RCC 7860 (cell line): Measurements from ENCODE around the gene FBXL17.

ENCODE experiments used
- DNase-seq: peaks from one replicate; pipeline ENCODE4 v3.0.0-alpha.2; 2015; ENCODE audit warnings: low spot score
- FAIRE-seq: peaks from 2 replicates; lab custom pipeline; 2012; peaks lifted over from hg19 to GRCh38; lab: Jason Lieb, UNC

Gene FBXL17

DNA sequence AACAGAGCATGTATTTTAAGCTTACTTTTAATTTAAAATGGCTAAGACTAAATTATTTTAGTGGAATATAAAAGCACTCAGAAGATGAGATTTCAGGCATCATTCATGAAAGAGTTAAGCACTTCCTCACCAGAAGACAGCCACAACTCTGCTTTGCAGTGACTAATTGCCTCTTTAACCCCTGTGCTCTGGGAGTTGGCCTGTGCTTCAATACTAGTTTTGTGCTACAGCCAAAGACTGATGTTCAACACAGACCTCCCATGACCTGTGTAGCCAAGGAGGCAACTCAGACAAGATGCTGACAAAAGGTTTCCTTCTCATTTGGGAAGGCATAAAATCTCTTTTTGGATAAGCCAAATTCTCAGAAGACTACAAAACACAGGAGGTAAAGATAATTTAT is 353.5 kb downstream of the FBXL17 start:
- no peak for FAIRE-seq
- no peak for DNase-seq

DNA sequence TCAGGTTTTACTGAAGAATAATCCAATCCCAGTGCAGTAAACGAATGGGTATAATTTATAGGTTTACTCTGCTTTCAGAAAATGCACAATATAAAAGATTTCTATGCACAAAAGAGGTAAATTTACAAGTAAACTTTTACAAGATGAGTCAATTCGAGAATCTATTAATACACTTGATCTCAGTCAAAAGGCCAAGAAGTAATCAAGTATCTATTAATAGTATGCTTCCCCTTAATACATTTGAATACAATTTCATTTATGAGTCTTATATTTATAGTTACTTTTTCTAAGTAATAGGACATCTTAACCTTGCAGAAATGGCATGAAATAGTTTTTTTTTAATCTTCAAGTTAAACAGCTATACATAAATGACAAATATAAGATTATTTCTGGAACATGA is 355.9 kb downstream of the FBXL17 start:
- DNase-seq (no peak), FAIRE-seq (no peak)

DNA sequence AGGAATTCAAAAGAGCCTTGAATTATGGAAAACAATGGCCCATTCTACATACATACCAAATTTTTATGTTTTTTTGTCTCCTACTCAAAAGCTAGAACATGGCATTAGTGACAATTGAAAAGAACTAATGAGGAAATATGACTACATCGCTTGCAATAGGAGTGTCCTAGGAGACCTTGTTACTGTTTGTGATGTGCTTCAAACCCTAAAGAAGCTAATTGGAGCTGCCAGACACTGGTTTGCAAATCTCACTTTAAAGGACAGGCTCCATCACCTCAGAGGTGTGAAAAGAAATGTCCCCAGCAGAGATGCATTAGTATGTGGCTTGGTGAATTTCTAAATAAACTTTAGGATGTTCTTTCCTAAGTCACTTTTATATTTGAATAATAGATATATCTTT is 356.9 kb downstream of the FBXL17 start:
- DNase-seq (no peak), FAIRE-seq (no peak)

- DNase-seq (no peak), FAIRE-seq (no peak)
Measured at GRCh38 chr5:108016101-108016500, 365.8 kb downstream of the FBXL17 start.

DNA sequence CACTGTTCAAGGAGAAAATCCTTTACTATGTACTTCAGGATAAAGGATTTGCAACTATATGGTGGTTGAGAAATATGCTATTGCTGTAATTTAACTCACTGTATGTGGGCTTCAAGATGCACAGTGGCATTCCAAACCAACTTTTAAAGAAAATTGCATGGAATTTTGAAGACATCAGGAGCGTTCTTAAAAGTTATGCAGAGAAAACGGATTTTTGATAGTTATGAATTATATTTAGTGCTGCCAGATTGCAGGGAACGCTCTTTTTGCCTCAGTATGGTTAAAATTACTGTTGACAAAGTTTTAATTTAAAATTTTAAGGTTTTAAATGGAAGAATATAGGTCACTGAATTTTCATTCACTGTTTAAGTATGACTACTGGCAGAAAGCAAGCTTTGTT is 375.1 kb downstream of the FBXL17 start:
- no peak for DNase-seq
- no peak for FAIRE-seq

DNA sequence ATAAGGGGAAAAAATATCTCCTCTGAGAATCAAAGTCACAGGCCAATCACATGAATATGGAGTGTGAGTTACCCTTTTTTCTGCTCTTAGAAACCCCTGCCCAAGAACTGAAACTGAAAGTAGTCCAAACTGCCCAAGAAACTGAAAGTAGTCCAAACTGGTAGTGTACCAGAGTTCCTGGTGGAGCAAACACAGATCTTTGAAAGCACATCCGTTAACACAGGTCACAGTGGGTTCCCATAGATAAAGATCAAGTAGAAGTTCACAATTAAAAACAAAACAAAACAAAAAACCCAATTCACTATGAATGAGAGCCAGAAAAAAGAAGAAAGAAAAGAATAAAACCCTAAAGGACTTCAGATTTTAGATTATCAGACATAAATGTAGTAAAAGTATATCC is 378.7 kb downstream of the FBXL17 start:
- DNase-seq (peak; percentile 49), FAIRE-seq (peak; percentile 63)

GRCh38 chr5:108001222-108001621 is 380.7 kb downstream of the FBXL17 start:
- DNase-seq (no peak), FAIRE-seq (no peak)

DNA sequence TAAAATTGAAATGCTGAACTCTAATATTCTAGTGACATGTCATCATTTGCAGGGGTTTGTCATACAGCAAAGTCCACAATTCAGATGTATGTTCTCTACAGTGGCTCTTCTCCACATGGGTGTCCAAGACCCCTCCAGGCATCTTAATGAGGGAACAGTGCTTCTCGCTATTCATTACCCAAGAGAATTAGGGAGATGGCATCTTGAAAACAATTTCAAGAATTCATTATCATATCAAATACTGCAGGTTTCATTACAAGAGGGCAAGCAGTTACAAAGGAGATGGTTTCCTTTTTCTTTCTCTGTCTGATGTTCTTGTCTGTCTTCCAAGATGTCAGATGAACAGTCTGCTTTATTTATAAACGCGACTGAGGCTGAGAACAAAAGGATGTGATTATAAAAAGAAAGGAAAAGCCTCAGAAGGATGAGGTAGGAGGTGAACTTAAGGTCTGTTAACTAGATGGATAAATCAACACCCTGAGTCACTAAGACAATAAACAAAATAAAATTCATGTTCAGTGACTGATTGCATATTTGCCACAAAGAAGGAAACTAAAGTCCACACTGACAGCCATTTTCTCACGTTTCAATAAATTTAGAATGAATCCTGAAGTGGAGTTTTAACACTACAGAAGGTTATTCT is 384.4 kb downstream of the FBXL17 start:
- DNase-seq (no peak), FAIRE-seq (no peak)

GRCh38 chr5:107993341-107993740 is 388.6 kb downstream of the FBXL17 start:
- FAIRE-seq (no peak), DNase-seq (no peak)

DNA sequence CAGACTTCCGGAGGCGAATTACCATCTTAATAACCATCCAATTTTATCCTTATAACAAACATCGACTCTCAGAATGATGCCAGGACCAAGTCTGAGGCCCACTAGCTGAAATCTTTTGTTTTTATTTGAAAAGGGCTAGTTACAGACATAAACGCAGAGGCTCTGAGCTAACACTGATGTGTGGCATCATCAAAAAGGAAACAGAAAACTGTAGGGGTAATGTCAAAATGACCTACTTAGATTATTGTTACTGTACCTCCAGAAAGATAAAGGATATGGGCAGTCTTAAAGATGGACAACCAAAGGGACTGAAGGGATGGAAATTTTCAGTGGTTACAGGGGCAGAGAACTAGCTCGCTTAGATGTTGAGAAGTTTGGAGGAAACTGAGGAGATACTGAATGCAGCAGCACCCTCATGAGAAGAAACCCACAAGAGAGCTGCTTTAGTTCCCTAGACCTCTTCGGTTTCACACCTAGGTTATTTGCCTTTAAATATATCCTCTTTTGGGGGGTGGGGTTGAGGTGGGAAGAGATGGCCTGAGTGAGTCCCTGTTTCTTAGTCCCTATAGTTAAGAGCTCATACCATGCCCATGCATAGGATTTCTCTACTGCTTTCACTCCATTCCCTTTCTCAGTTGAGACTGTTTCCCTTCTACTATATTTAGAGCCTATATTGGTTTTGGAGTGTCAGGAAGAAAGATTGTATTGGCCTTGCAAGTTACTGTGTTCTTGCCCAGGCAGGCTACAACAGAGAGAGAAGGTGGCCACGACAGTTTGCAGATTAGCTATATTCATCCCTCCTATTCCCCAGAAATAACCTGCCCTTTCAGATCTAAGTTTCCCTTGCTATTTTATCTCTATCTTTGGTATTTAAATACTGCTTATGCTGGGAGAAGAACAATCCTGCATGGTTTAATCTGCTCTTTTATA is 390.8 kb downstream of the FBXL17 start:
- FAIRE-seq = no peak
- no peak for DNase-seq

DNA sequence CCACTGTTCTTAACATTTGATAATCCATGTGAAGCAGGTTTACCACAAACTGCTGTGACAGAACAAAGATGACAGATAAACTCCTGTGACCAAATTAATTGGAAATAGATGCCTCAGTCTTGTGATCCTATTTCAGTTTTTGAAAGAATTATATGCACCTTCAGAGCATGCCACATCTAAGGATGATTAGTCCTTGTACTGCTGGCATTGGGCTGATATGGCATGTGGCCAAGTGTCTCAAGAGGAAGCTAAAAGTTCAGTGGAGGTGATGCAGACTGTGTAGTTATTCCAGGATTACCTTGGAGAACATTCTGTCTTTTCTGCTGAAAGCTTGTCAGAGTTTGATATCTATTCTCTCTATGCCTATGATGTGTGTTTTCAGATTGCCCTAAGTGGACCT is 396.8 kb downstream of the FBXL17 start:
- FAIRE-seq (no peak), DNase-seq (no peak)

GRCh38 chr5:107982703-107983425 is 399.0 kb downstream of the FBXL17 start:
- DNase-seq (no peak), FAIRE-seq (no peak)

- DNase-seq (no peak), FAIRE-seq (no peak)
Measured at GRCh38 chr5:107980923-107981692, 400.8 kb downstream of the FBXL17 start.

- DNase-seq (no peak), FAIRE-seq (no peak)
Measured at GRCh38 chr5:107979900-107980299, 402.0 kb downstream of the FBXL17 start.

DNA sequence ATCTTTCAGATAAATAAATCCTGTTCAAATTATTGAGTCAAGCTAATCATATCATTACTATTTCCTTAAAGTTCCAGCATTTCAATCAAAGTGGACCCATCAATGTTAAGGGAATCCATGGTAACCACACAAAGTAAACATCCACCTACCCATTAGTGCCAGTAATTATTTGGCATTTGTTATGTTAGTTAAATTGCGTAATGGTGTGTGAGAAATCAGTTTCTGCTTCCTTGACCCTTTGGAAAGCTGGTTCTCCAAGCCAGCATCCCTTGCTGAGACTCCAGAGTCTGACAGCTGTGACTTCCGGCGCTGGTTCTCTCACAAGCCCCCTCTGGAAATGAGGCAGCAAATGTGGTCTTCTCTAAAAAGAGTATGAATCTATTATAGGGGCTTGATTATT is 402.6 kb downstream of the FBXL17 start:
- no peak for DNase-seq
- FAIRE-seq = no peak

DNA sequence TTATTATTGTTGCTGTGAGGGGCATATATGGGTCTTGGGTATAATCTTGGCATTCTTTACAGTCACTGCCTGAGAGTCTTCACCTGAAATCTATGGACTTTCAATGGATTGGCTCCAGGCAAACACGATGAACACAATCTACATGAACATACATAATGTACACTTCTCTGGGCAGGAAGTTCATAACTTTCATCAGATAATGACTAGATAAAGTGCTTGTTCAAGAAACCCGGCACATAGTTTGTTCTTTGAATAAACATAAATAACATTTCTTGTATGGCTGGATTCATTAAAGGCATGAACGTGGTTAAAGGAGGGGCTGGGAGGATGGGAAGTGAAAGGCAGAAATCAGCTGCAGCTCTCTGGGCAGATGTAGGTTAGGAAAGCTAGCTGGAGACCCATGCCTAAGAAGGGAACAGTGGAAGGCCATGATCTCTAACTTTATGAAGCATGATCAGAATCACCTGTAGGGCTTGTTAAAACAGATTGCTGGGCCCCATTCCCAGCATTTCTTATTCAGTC is 404.3 kb downstream of the FBXL17 start:
- no peak for DNase-seq
- no peak for FAIRE-seq

DNA sequence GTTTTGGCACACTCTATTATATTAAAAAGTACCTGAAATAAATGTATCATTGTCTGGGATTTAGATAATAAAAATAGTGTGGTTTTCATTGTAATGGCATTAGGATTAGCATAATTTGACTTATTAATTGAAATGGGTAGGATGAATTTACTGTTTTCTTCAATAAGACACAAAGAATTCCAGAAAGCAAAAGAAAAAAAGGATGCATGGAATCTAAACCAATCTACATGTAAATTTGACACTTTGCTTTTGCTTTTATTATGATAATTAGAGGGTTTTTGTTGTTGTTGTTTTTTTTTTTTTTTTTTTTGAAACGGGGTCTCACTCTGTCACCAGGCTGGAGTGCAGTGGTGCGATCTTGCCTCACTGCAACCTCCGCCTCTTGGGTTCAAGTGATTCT is 406.3 kb downstream of the FBXL17 start:
- FAIRE-seq = no peak

DNA sequence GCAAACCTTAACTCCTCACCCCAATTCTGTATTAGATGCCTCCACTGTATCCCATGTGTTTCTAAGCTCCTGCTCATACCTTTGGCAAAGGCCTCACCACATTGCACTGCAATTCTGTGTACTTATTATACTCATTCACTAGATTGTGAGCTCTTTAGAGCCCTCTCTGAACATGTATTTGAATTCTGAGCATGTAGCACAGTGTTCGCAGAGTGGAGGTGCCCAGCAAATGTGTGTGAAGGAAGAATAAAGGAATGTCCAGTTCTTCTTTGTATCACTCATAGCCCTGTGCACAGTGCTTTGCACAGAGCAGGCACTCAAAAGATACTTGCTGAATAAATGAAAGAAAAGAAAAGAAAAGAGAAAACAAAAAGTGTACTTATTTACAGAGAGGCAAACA is 410.1 kb downstream of the FBXL17 start:
- FAIRE-seq (no peak), DNase-seq (no peak)

More for the DNA sequence above, 406.3 kb downstream of the FBXL17 start:
- DNase-seq = no peak

- FAIRE-seq (no peak), DNase-seq (no peak)
Measured at GRCh38 chr5:107969847-107970246, 412.1 kb downstream of the FBXL17 start.

DNA sequence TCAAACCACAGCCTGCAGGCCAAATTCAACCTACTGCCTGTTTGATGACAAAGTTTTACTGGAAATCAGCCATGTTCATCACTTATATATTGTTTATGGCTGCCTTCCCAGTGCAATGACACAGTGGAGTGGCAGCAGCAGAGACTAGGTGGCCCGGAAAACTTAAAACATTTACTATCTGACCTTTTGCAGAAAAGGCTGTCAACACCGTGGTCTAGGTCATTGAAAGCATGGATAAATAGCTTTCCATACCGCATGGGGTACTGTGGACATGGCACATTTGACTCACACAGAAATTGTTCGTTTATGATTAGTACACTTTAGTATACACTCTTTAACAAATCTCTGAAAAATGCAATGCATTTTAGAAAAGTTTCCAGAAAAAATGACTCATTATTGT is 412.9 kb downstream of the FBXL17 start:
- FAIRE-seq (peak; percentile 62), DNase-seq (peak; percentile 47)

GRCh38 chr5:107968406-107968843 is 413.5 kb downstream of the FBXL17 start:
- FAIRE-seq = peak; percentile 59
- DNase-seq = no peak
